Measurements from ENCODE around the gene LCN6. TPM values are rescaled to one million over a fixed set of nuclear protein-coding genes. Genes with fewer than 3 reads are reported as not detected.
"Not testable (repeated sequence)": the region's sequence is repeated elsewhere in the genome, so short reads cannot be mapped to it uniquely, and the experiment has no call there.

LCN6 gene
- total and polyA plus RNA-seq, 2 donors (not counting 1 experiment from before 2014, with no cell fraction given) = 0.18 TPM; not detected in 1

DNA sequence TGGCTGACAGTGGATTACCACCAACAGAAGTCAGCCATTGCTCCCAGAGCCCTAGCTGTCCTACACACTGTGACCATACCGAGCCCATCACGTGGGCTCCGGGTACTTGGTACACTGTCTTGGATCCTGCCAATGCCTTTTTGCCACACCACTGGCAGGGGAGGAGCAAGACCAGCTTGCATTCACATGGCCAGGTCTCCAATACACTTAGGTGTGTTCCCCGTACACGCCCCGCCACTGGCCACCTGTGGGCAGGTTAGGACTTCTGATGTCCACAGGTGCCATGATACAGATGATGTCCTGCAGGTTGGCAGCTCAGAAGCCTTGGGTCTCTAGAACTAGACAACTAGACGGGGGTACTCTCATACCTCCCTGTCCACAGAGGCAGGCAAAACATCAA lies 41.3 kb downstream of the LCN6 start:
- Histone ChIP-seq H3K9me3 (ENCODE audit: control extremely low read depth in 1 of 3, control insufficient read depth in 2 of 3, insufficient read depth in 1 of 3, low read length in 2 of 3) (no peaks in the 10 kb centered on the region), H2AFZ (ENCODE audit: insufficient read depth, low read depth, low read length, poor library complexity, severe bottlenecking) (no peak overlapping the region), H3K4me2 (replicated peaks; ENCODE audit: low read depth, low read length, poor library complexity, severe bottlenecking) (no peak overlapping the region), H3K27me3 (replicated peaks in 1 of 4; ENCODE audit: control extremely low read depth in 1 of 4, control insufficient read depth in 3 of 4, insufficient read depth in 4 of 4, low read length in 3 of 4) (peaks cover 0 to 20% (median 3%) of the 10 kb centered on the region in 4 experiments), H3K27ac (ENCODE audit: low read length in 2 of 2) (no peak overlapping the region), H3K79me2 (ENCODE audit: control insufficient read depth, insufficient read depth, low read length) (no peaks in the 10 kb centered on the region), H3K4me3 (ENCODE audit: control extremely low read depth in 1 of 5, extremely low read depth in 1 of 5, insufficient read depth in 1 of 5, low read depth in 2 of 5, low read length in 4 of 5) (no peak overlapping the region), H3K36me3 (replicated peaks in 1 of 2; ENCODE audit: control extremely low read depth in 1 of 2, control insufficient read depth in 1 of 2, extremely low read depth in 1 of 2, insufficient read depth in 2 of 2, low read length in 1 of 2) (no peaks in the 10 kb centered on the region), H3K4me1 (ENCODE audit: control insufficient read depth in 2 of 2, insufficient read depth in 2 of 2, low read length in 2 of 2) (peaks cover 11 to 18% of the 10 kb centered on the region in 2 donors), H3K9ac (ENCODE audit: low read length) (no peak overlapping the region), H4K20me1 (ENCODE audit: control insufficient read depth, insufficient read depth, low read length, poor library complexity, severe bottlenecking) (no peaks in the 10 kb centered on the region)
- ATAC-seq (ENCODE audit: low read depth) (no peak), DNase-seq (no peak)
- 97% methylated on average over 6 of the region's 7 CpGs for whole genome bisulfite sequencing (ENCODE audit: insufficient coverage)
- intact Hi-C loops (cut with micrococcal nuclease) = no loop called here
- Mint-ChIP-seq H3K27ac (no peak overlapping the region), H3K4me3 (no peak overlapping the region), H3K9me3 (ENCODE audit: insufficient read depth) (no peaks in the 10 kb centered on the region), H3K27me3 (peaks cover 19% of the 10 kb centered on the region), H3K4me1 (peaks cover 18% of the 10 kb centered on the region)
- no peak for TF ChIP-seq EZH2 (IDR thresholded peaks at IDR 0.05; ENCODE audit: borderline replicate concordance, insufficient read depth, low read depth, low read length, poor library complexity, severe bottlenecking)
- TF ChIP-seq, protein P1, sequence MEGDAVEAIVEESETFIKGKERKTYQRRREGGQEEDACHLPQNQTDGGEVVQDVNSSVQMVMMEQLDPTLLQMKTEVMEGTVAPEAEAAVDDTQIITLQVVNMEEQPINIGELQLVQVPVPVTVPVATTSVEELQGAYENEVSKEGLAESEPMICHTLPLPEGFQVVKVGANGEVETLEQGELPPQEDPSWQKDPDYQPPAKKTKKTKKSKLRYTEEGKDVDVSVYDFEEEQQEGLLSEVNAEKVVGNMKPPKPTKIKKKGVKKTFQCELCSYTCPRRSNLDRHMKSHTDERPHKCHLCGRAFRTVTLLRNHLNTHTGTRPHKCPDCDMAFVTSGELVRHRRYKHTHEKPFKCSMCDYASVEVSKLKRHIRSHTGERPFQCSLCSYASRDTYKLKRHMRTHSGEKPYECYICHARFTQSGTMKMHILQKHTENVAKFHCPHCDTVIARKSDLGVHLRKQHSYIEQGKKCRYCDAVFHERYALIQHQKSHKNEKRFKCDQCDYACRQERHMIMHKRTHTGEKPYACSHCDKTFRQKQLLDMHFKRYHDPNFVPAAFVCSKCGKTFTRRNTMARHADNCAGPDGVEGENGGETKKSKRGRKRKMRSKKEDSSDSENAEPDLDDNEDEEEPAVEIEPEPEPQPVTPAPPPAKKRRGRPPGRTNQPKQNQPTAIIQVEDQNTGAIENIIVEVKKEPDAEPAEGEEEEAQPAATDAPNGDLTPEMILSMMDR (IDR thresholded peaks at IDR 0.05) = no peak
- ChIA-PET POLR2A (no interaction called here), CTCF (no interaction called here)

DNA sequence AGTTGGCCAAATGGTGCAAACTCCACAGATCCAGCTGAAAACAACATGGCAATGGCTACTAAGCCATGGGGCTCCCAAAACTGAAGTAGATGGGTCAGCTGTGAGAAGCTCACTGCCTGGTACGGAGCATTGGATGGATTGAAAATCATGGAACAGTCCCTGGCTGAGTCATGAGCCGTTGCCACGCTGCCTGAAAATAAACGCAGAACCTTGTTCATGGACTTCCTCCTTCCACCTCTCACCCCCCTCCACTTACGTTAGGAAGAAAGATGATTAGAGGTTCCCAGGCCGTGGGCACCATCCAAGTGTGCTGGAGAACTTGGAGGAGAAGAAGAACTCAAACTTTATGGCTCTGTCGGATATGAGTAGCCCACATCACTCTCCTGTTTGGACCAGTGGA lies 42.8 kb downstream of the LCN6 start:
- Histone ChIP-seq H3K4me1 (ENCODE audit: control insufficient read depth in 2 of 2, insufficient read depth in 2 of 2, low read length in 2 of 2) (peaks cover 19 to 26% of the 10 kb centered on the region in 2 donors), H2AFZ (ENCODE audit: insufficient read depth, low read depth, low read length, poor library complexity, severe bottlenecking) (no peak overlapping the region), H3K27me3 (replicated peaks in 1 of 4; ENCODE audit: control extremely low read depth in 1 of 4, control insufficient read depth in 3 of 4, insufficient read depth in 4 of 4, low read length in 3 of 4) (peaks cover 0 to 8% (median 0%) of the 10 kb centered on the region in 4 experiments), H4K20me1 (ENCODE audit: control insufficient read depth, insufficient read depth, low read length, poor library complexity, severe bottlenecking) (no peaks in the 10 kb centered on the region), H3K79me2 (ENCODE audit: control insufficient read depth, insufficient read depth, low read length) (no peaks in the 10 kb centered on the region), H3K4me2 (replicated peaks; ENCODE audit: low read depth, low read length, poor library complexity, severe bottlenecking) (no peak overlapping the region), H3K9ac (ENCODE audit: low read length) (no peak overlapping the region), H3K27ac (ENCODE audit: low read length in 2 of 2) (no peak overlapping the region), H3K4me3 (ENCODE audit: control extremely low read depth in 1 of 5, extremely low read depth in 1 of 5, insufficient read depth in 1 of 5, low read depth in 2 of 5, low read length in 4 of 5) (no peak overlapping the region), H3K36me3 (replicated peaks in 1 of 2; ENCODE audit: control extremely low read depth in 1 of 2, control insufficient read depth in 1 of 2, extremely low read depth in 1 of 2, insufficient read depth in 2 of 2, low read length in 1 of 2) (no peaks in the 10 kb centered on the region), H3K9me3 (ENCODE audit: control extremely low read depth in 1 of 3, control insufficient read depth in 2 of 3, insufficient read depth in 1 of 3, low read length in 2 of 3) (no peaks in the 10 kb centered on the region)
- no peak for DNase-seq
- H3K4me3 Mint-ChIP-seq = no peak overlapping the region
- H3K27me3 Mint-ChIP-seq = peaks cover 16% of the 10 kb centered on the region
- no peak overlapping the region for H3K27ac Mint-ChIP-seq
- TF ChIP-seq, protein P1 (IDR thresholded peaks at IDR 0.05) = no peak
- no peak for TF ChIP-seq EZH2 (IDR thresholded peaks at IDR 0.05; ENCODE audit: borderline replicate concordance, insufficient read depth, low read depth, low read length, poor library complexity, severe bottlenecking)
- WGBS (ENCODE audit: insufficient coverage) = 20% methylated on average over 1 of the region's 7 CpGs
- intact Hi-C loops (cut with micrococcal nuclease) = no loop called here
- no peak for ATAC-seq (ENCODE audit: low read depth)
- ChIA-PET POLR2A (interaction anchor here (0.7 kb wide), 1 partner anchor 13 kb away, joined by 5 read pairs; no protein-coding TSS in a partner anchor), CTCF (no interaction called here)
- no peaks in the 10 kb centered on the region for H3K9me3 Mint-ChIP-seq (ENCODE audit: insufficient read depth)
- H3K4me1 Mint-ChIP-seq = peaks cover 25% of the 10 kb centered on the region

DNA sequence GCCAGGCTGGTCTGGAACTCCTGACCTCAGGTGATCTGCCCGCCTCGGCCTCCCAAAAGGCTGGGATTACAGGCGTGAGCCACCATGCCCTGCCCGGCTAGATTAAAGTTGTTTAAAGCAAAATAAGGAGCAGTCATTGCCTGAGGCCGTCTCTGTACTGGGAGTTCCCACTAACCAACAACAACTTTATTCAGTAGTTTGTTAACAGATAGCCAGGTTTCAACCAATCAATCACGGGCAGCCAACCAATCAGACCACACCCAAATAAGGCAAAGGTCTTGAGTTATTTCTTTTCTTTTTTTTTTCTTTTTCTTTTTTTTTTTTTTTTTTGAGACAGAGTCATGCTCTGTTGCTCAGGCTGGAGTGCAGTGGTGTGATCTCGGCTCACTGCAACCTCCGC lies 43.6 kb downstream of the LCN6 start:
- H3K36me3 ChIP-seq (replicated peaks in 1 of 2; ENCODE audit: control extremely low read depth in 1 of 2, control insufficient read depth in 1 of 2, extremely low read depth in 1 of 2, insufficient read depth in 2 of 2, low read length in 1 of 2) = not testable (repeated sequence)

More for the DNA sequence above, 43.6 kb downstream of the LCN6 start:
- CTCF ChIA-PET; H4K20me1 ChIP-seq (ENCODE audit: control insufficient read depth, insufficient read depth, low read length, poor library complexity, severe bottlenecking); H3K9ac ChIP-seq (ENCODE audit: low read length); H2AFZ ChIP-seq (ENCODE audit: insufficient read depth, low read depth, low read length, poor library complexity, severe bottlenecking); intact Hi-C loops (cut with micrococcal nuclease); H3K27me3 ChIP-seq (replicated peaks in 1 of 4; ENCODE audit: control extremely low read depth in 1 of 4, control insufficient read depth in 3 of 4, insufficient read depth in 4 of 4, low read length in 3 of 4); H3K4me2 ChIP-seq (replicated peaks; ENCODE audit: low read depth, low read length, poor library complexity, severe bottlenecking); H3K27ac ChIP-seq (ENCODE audit: low read length in 2 of 2); H3K9me3 Mint-ChIP-seq (ENCODE audit: insufficient read depth); DNase-seq; H3K4me3 ChIP-seq (ENCODE audit: control extremely low read depth in 1 of 5, extremely low read depth in 1 of 5, insufficient read depth in 1 of 5, low read depth in 2 of 5, low read length in 4 of 5); H3K27ac Mint-ChIP-seq; H3K9me3 ChIP-seq (ENCODE audit: control extremely low read depth in 1 of 3, control insufficient read depth in 2 of 3, insufficient read depth in 1 of 3, low read length in 2 of 3); H3K4me3 Mint-ChIP-seq; ATAC-seq (ENCODE audit: low read depth); H3K79me2 ChIP-seq (ENCODE audit: control insufficient read depth, insufficient read depth, low read length): not testable (repeated sequence)
- peaks cover 12% of the 10 kb centered on the region for H3K27me3 Mint-ChIP-seq
- POLR2A ChIA-PET = interaction anchor here (0.7 kb wide), 1 partner anchor 14 kb away, joined by 5 read pairs; no protein-coding TSS in a partner anchor
- peaks cover 30% of the 10 kb centered on the region for H3K4me1 Mint-ChIP-seq
- peaks cover 27 to 35% of the 10 kb centered on the region in 2 donors for H3K4me1 ChIP-seq (ENCODE audit: control insufficient read depth in 2 of 2, insufficient read depth in 2 of 2, low read length in 2 of 2)
- 100% methylated on average over 5 of the region's 8 CpGs for WGBS (ENCODE audit: insufficient coverage)
